NCI-H446 (cell line): ENCODE data around the gene ZMYM4.

Source experiments
- DNase-seq, 2 experiments: peaks; one replicate each; lab custom pipeline; 2025; lab: John Stamatoyannopoulos, UW

Gene ZMYM4

GRCh38 chr1:35406103-35406502 lies 137.6 kb downstream of the ZMYM4 start:
- no peak for DNase-seq

- no peak for DNase-seq
Measured at GRCh38 chr1:35407743-35408142, 139.2 kb downstream of the ZMYM4 start.

GRCh38 chr1:35408925-35409324 lies 140.4 kb downstream of the ZMYM4 start:
- DNase-seq, result no peak

GRCh38 chr1:35426097-35426586 lies 157.6 kb downstream of the ZMYM4 start:
- no peak for DNase-seq

GRCh38 chr1:35428360-35428759 lies 159.9 kb downstream of the ZMYM4 start:
- no peak for DNase-seq

- DNase-seq, result no peak
Measured at GRCh38 chr1:35430762-35431161, 162.3 kb downstream of the ZMYM4 start.

- no peak for DNase-seq
Measured at GRCh38 chr1:35431173-35431599, 162.7 kb downstream of the ZMYM4 start.

GRCh38 chr1:35432231-35432630 lies 163.7 kb downstream of the ZMYM4 start:
- DNase-seq, result no peak

GRCh38 chr1:35433714-35434113 lies 165.2 kb downstream of the ZMYM4 start:
- DNase-seq, result no peak

- no peak for DNase-seq
Measured at GRCh38 chr1:35434703-35435102, 166.2 kb downstream of the ZMYM4 start.

GRCh38 chr1:35436078-35436477 lies 167.6 kb downstream of the ZMYM4 start:
- DNase-seq, result no peak

GRCh38 chr1:35437200-35437599 lies 168.7 kb downstream of the ZMYM4 start:
- no peak for DNase-seq

- no peak for DNase-seq
Measured at GRCh38 chr1:35439626-35440025, 171.1 kb downstream of the ZMYM4 start.

- no peak for DNase-seq
Measured at GRCh38 chr1:35441926-35442579, 173.5 kb downstream of the ZMYM4 start.

GRCh38 chr1:35442734-35443133 lies 174.2 kb downstream of the ZMYM4 start:
- DNase-seq, result no peak

GRCh38 chr1:35443768-35444518 lies 175.4 kb downstream of the ZMYM4 start:
- peak in 1 of 2 experiments; percentile 21 for DNase-seq

- no peak for DNase-seq
Measured at GRCh38 chr1:35444519-35444774, 175.9 kb downstream of the ZMYM4 start.

GRCh38 chr1:35447278-35447677 lies 178.8 kb downstream of the ZMYM4 start:
- no peak for DNase-seq

GRCh38 chr1:35448344-35448801 lies 179.9 kb downstream of the ZMYM4 start:
- no peak for DNase-seq

- no peak for DNase-seq
Measured at GRCh38 chr1:35449334-35450008, 181.0 kb downstream of the ZMYM4 start.

- DNase-seq, result peak; percentile 59 to 74
Measured at GRCh38 chr1:35451125-35451528, 182.6 kb downstream of the ZMYM4 start.

GRCh38 chr1:35452106-35452774 lies 183.7 kb downstream of the ZMYM4 start:
- peak in 1 of 2 experiments; percentile 65 for DNase-seq
